Loucy (cell line): ENCODE results near the gene GIGYF1.

ENCODE experiments used
- CTCF ChIP-seq: fragments of 200-600 bp; sonication (generic); conservative IDR thresholded peaks from 2 replicates; pipeline ENCODE4 v1.5.1; 2014; ENCODE audit warnings: mild to moderate bottlenecking, antibody characterized with exemption, low read length
- EZH2phosphoT487 ChIP-seq: fragments of 200-600 bp; IDR thresholded peaks from 2 replicates; pipeline ENCODE4 v1.6.1; 2018; ENCODE audit warnings: antibody characterized with exemption, mild to moderate bottlenecking, moderate library complexity, borderline replicate concordance

DNA sequence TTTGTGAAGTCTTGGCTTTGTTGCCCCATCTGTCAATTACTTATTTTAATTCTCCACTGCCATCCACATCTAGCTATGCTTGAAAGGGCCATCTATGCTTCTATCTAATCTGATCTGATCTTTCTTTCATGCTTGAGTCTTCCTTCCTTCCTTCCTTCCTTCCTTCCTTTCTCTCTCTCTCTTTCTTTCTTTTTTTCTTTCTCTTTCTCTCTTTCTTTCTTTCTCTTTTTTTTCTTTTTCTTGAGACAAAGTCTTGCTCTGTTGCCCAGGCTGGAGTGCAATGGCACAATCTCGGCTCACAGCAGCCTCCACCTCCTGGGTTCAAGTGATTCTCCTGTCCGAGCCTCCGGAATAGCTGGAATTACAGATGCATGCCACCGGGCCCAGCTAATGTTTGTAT is 64.0 kb downstream of the GIGYF1 start:
- TF ChIP-seq CTCF: no peak
- TF ChIP-seq EZH2phosphoT487: no peak
